ENCODE measurements around the gene SENP3. TPM values are rescaled to one million over a fixed set of nuclear protein-coding genes. Genes with fewer than 3 reads are reported as not detected.

SENP3 gene
- total and polyA plus RNA-seq, 7 donors: 24.0 to 90.5 (median 40.7) TPM

DNA sequence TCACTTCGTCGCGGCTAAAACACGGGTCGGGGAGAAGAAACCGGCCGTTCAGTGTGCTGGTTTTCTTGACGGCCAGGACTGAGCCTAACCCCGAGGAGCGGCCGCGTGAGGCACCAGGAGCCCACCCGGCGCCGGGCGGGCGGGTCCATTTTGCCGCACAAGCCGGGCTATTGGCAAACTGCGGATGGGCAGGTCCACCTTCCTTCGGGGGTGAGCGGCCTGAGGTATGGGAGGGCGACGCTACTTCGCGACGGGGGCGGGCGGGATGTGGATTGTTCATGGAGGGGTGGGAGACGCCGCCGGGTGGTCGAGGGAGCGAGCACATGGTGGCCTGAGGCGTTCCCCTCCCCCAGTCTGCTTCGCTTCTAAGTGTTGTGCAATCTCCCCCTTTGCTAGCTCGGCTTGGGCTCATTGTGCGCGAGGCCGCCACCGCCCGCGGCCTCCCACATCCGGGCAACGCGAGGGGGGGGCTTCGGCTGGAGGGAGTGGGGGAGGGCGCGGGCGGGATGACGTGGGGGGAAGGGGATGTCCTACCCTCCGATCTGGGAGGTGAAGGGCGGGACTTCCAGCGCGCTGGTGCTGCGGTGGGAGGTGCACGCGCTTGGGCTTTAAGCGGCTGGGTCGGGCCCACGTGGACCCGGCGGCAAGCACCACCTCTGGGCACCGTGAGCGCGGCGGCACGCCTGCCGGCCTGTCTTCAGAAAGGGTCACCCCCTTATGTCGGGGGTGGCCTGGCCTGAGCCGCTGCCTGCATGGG is 11.8 kb downstream of the SENP3 start:
- Histone ChIP-seq H3K9me3 (no peaks in the 10 kb centered on the region), H3K27me3 (ENCODE audit: insufficient read depth in 3 of 3, low read length in 2 of 3) (no peaks in the 10 kb centered on the region), H3K4me1 (peaks cover 38% of the 10 kb centered on the region), H3K36me3 (ENCODE audit: insufficient read depth in 1 of 2, low read depth in 1 of 2) (peaks cover 16 to 79% of the 10 kb centered on the region in 2 donors), H3K4me3 (peak overlapping the region; percentile 100), H3K27ac (peak overlapping the region; percentile 100)
- intact Hi-C loops (cut with DNase I): no loop called here
- DNase-seq (peak; percentile 92 to 95), ATAC-seq (peak; percentile 65 to 79 (median 68))
- WGBS, 3 donors: 0% methylated on average over 57 to 71 of the region's 71 CpGs
- TF ChIP-seq CTCF (IDR thresholded peaks at IDR 0.05): no peak

GRCh38 chr17:7574176-7574953 is 12.6 kb downstream of the SENP3 start:
- WGBS, 3 donors: 25 to 31% (median 25%) methylated on average over 15 of the region's 15 CpGs
- H3K36me3 ChIP-seq (ENCODE audit: insufficient read depth in 1 of 2, low read depth in 1 of 2): peaks cover 16 to 75% of the 10 kb centered on the region in 2 donors
- peak overlapping the region; percentile 100 for H3K4me3 ChIP-seq
- H3K4me1 ChIP-seq: peaks cover 43% of the 10 kb centered on the region
- no peak for TF ChIP-seq CTCF (IDR thresholded peaks at IDR 0.05)
- H3K27me3 ChIP-seq (ENCODE audit: insufficient read depth in 3 of 3, low read length in 2 of 3): no peaks in the 10 kb centered on the region
- ATAC-seq: no peak
- no peaks in the 10 kb centered on the region for H3K9me3 ChIP-seq
- intact Hi-C loops (cut with DNase I): no loop called here
- peak overlapping the region; percentile 100 for H3K27ac ChIP-seq
- no peak for DNase-seq

GRCh38 chr17:7575481-7575883 is 13.8 kb downstream of the SENP3 start:
- Histone ChIP-seq H3K4me3 (peak overlapping the region; percentile 100), H3K36me3 (ENCODE audit: insufficient read depth in 1 of 2, low read depth in 1 of 2) (peaks cover 16 to 64% of the 10 kb centered on the region in 2 donors), H3K27me3 (ENCODE audit: insufficient read depth in 3 of 3, low read length in 2 of 3) (no peaks in the 10 kb centered on the region), H3K9me3 (no peaks in the 10 kb centered on the region), H3K4me1 (peaks cover 47% of the 10 kb centered on the region), H3K27ac (peak overlapping the region; percentile 100)
- 17 to 52% (median 36%) methylated on average over 1 of the region's 1 CpG for WGBS, 3 donors
- intact Hi-C loops (cut with DNase I): no loop called here
- DNase-seq: no peak
- no peak for TF ChIP-seq CTCF (IDR thresholded peaks at IDR 0.05)
- ATAC-seq: no peak

DNA sequence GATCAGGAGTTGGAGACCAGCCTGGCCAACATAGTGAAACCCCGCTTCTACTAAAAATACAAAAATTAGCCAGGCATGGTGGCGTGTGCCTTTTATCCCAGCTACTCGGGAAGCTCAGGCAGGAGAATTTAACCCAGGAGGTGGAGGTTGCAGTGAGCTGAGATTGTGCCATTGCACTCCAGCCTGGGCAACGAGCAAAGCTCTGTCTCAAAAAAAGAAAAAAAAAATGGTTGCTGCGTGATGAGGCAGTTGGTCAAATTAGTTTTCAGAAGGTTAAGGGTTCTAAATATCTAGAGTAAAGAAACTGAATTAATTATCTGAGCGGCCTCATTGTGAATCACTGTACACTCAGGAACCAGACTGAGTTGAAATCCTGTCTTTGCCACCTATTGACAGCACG is 14.2 kb downstream of the SENP3 start:
- H3K4me1 ChIP-seq: peaks cover 48% of the 10 kb centered on the region

More for the DNA sequence above, 14.2 kb downstream of the SENP3 start:
- Histone ChIP-seq H3K36me3 (ENCODE audit: insufficient read depth in 1 of 2, low read depth in 1 of 2) (peaks cover 16 to 59% of the 10 kb centered on the region in 2 donors), H3K4me3 (peak overlapping the region; percentile 100), H3K9me3 (no peaks in the 10 kb centered on the region), H3K27me3 (ENCODE audit: insufficient read depth in 3 of 3, low read length in 2 of 3) (no peaks in the 10 kb centered on the region), H3K27ac (peak overlapping the region; percentile 100)
- TF ChIP-seq CTCF (IDR thresholded peaks at IDR 0.05): no peak
- intact Hi-C loops (cut with DNase I): no loop called here
- ATAC-seq (no peak), DNase-seq (no peak)
- WGBS, 3 donors: 65 to 79% (median 70%) methylated on average over 7 of the region's 7 CpGs

Data from psoas muscle (tissue), 8 donors.